Muscle of leg (tissue), 11 donors: Measurements from ENCODE around the gene RBM10. TPM values are rescaled to one million over a fixed set of nuclear protein-coding genes. Genes with fewer than 3 reads are reported as not detected.

Experiments used
- DNase-seq: peaks from one replicate; pipeline ENCODE4 v3.0.0; 2013
- H3K27ac ChIP-seq: one replicate; pipeline ENCODE4 v1.5.1; 2013; ENCODE audit warnings: mild to moderate bottlenecking, low read length, control low read depth
- H3K27me3 ChIP-seq: one replicate; pipeline ENCODE4 v1.6.1; 2013; ENCODE audit warnings: low read length; ENCODE audit not compliant: control insufficient read depth, insufficient read depth
- H3K36me3 ChIP-seq: one replicate; pipeline ENCODE4 v1.6.1; 2013; ENCODE audit warnings: low read length; ENCODE audit not compliant: control insufficient read depth, insufficient read depth
- H3K4me1 ChIP-seq: one replicate; pipeline ENCODE4 v1.6.1; 2013; ENCODE audit warnings: low read length; ENCODE audit not compliant: control insufficient read depth, insufficient read depth
- H3K4me3 ChIP-seq: one replicate; pipeline ENCODE4 v1.5.1; 2013; ENCODE audit warnings: low read length, control low read depth
- H3K9me3 ChIP-seq: replicated peaks from 2 replicates; pipeline ENCODE4 v1.6.1; 2013; ENCODE audit warnings: low read depth, low read length; ENCODE audit not compliant: control insufficient read depth
- WGBS: methylation state at CpG from one replicate; pipeline ENCODE4 v1.1.5; 2013; ENCODE audit warnings: missing lambda C conversion rate; ENCODE audit not compliant: insufficient coverage; 5-methylcytosine and 5-hydroxymethylcytosine counted together
- polyA plus RNA-seq, 8 donors: library from polyadenylated mRNA; unstranded; fragments of 120-200 nt; gene quantifications; one replicate each; pipeline versions ENCODE4 v1.2.1 to v1.2.3, GENCODE V29; 2013; ENCODE audit warnings: inconsistent platforms in 1 of 8, low replicate concordance in 1 of 8; ENCODE audit not compliant: insufficient read length in 8 of 8, insufficient read depth in 1 of 8
- total RNA-seq: library from RNA; stranded (reverse); fragments of 120-200 nt; gene quantifications from one replicate; pipeline ENCODE4 v1.2.4, GENCODE V29; 2013

Gene RBM10
- total and polyA plus RNA-seq, 9 donors, result 29.2 to 48.1 (median 41.1) TPM

DNA sequence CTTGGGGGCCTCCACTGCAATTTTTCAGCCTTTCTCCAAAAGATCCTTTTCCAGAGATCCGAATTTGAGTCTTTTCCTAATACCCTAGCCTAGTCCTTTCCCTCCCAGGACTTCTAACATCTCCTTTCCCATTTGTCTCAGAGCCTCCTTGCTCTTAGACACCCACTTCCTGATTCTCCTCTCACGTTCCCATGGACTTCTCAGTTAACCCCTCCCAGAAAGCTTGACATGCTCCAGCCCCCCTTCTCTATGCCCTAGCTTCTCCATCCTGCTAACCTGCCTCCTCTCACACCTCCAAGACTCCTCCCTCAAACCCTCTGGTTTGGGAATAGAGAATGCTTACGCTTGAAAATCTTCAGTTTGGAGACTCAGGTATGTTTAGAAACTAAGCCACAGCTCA is 51.1 kb downstream of the RBM10 start:
- no peak for DNase-seq
- WGBS, result 38% methylated on average over 2 of the region's 3 CpGs
- H3K27me3 ChIP-seq, result peaks cover 13% of the 10 kb centered on the region
- no peaks in the 10 kb centered on the region for H3K9me3 ChIP-seq
- no peak overlapping the region for H3K4me3 ChIP-seq
- no peak overlapping the region for H3K27ac ChIP-seq
- peaks cover 52% of the 10 kb centered on the region for H3K36me3 ChIP-seq
- peaks cover 50% of the 10 kb centered on the region for H3K4me1 ChIP-seq

DNA sequence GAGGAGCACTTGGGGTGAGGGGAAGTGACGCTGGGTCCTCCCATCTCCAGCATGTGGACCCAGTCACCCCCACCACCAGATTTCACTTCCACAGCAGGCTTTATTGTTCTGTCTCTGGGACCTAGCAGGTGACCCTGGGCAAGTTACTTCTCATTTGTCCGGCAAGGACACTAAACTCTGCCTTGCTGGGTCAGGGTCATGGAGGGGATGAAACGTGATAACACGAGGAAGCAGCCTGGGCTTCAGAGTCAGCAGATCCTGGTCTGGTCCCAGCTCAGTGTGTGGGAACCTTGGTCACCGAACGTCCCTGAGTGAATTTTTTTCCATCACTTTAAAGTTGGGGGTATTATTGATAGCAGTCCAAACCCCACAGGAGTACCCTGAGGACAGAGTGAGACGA is 52.5 kb downstream of the RBM10 start:
- WGBS, result 61% methylated on average over 3 of the region's 7 CpGs
- Histone ChIP-seq H3K4me3 (no peak overlapping the region), H3K36me3 (peaks cover 67% of the 10 kb centered on the region), H3K4me1 (peaks cover 43% of the 10 kb centered on the region), H3K9me3 (no peaks in the 10 kb centered on the region), H3K27me3 (peaks cover 8% of the 10 kb centered on the region), H3K27ac (no peak overlapping the region)
- no peak for DNase-seq

DNA sequence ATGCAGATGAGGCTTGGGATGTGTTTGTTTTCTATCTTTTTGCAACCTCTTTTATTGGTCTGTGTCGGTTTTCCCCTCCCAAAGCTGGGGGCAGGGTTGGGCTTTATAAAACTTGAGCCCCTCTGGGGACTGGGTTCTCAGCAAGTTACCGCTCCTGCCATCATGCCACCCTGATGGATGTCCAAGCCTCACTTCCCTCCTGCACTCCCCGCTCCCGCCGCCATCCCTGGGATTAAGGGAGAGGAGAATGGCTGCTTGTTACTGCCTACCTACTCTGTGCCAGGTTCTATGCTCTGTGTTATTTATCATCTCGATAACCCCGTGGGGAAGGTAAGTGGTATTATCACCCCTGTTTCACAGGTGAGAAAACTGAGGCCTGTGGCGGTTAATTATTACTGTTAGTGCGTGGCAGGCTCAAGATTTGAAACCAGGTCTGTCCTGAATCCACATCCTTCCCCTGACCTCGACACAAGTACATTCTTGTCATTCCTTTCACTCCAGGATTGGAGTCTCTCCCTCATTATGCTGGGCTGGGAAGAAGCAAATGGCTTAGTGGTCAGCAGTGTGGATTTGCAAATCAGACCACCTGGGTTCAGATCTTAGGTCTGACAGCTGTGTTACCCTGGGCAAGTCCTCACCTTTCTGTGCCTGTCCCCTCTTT is 53.1 kb downstream of the RBM10 start:
- 97% methylated on average over 4 of the region's 10 CpGs for WGBS
- DNase-seq, result no peak
- Histone ChIP-seq H3K9me3 (no peaks in the 10 kb centered on the region), H3K4me3 (no peak overlapping the region), H3K4me1 (peaks cover 41% of the 10 kb centered on the region), H3K27ac (no peak overlapping the region), H3K36me3 (peaks cover 73% of the 10 kb centered on the region), H3K27me3 (peaks cover 5% of the 10 kb centered on the region)

- no peak for DNase-seq
These were observed 53.7 kb downstream of the RBM10 start for GRCh38 chrX:47198687-47199080.

GRCh38 chrX:47199286-47199685 is 54.3 kb downstream of the RBM10 start:
- Histone ChIP-seq H3K9me3 (no peaks in the 10 kb centered on the region), H3K36me3 (peaks cover 83% of the 10 kb centered on the region), H3K27me3 (peaks cover 5% of the 10 kb centered on the region), H3K4me3 (no peak overlapping the region), H3K4me1 (peaks cover 38% of the 10 kb centered on the region), H3K27ac (no peak overlapping the region)
- WGBS, result 94% methylated on average over 8 of the region's 10 CpGs
- no peak for DNase-seq

More at GRCh38 chrX:47198687-47199080, 53.7 kb downstream of the RBM10 start:
- Histone ChIP-seq H3K27me3 (peaks cover 5% of the 10 kb centered on the region), H3K36me3 (peaks cover 78% of the 10 kb centered on the region), H3K4me3 (no peak overlapping the region), H3K4me1 (peaks cover 38% of the 10 kb centered on the region), H3K27ac (no peak overlapping the region), H3K9me3 (no peaks in the 10 kb centered on the region)
- WGBS, result 92% methylated on average over 12 of the region's 15 CpGs

DNA sequence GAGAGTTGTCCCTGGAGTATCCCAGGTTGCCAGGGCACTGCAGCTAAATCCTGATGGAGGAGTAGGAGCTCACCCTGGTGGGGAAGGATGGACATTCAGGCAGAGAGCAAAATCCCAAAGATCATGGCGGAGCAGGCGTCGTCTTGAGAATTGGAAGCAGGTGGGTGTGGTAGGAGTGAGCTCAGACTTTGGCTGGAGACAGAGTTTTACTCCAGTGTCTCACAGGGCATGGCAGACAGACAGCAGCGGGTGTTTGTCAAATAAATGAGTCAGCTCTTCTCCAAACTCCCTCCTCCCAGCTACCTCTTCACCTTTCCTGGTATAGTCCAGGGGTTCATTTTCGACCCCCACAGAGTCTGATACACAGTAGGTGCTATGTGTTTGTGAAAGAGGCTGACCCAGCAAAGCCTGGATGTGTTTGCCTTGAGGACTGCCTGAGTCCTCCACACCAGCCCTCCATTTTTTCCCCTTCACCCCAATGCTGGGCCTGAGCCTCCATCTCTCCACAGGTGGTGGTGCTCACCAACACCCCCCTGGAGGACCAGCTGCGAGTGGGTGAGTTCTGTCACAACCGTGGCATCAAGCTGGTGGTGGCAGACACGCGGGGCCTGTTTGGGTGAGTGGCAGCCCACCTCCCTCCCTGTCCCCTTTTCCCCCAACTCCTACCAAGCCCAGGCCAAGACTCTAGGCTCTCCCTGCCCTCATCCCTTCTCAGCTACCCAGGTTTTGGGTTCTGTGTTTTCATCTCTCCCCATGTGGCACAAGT is 55.5 kb downstream of the RBM10 start:
- Histone ChIP-seq H3K9me3 (no peaks in the 10 kb centered on the region), H3K4me3 (no peak overlapping the region), H3K36me3 (peaks cover 91% of the 10 kb centered on the region), H3K27me3 (peaks cover 5% of the 10 kb centered on the region), H3K27ac (peak overlapping the region; percentile 37), H3K4me1 (peaks cover 27% of the 10 kb centered on the region)
- WGBS, result 58% methylated on average over 6 of the region's 9 CpGs
- peak; percentile 72 for DNase-seq

DNA sequence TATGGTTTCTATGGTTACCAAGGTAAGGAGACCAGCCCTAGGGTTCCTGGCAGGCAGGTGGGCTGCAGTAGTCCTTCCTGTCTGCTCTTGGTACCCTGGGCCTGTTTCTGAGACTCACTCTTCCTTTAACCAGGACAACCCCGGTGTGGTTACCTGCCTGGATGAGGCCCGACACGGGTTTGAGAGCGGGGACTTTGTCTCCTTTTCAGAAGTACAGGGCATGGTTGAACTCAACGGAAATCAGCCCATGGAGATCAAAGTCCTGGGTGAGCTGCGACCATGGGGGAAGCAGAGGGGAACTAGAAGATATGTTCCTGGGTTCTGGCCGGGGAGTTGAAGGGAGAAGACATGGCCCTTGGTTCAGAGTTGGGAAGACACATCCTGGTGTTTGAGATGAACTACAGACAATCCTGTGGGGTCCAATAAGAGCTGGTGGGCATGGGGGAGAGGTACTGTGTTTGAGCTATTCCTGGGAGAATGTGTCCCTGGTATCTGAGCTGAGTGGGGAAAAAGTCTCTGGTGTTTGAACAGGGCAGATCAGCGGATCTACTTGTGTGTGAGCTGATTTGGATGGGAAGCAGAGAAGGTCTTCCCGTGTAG is 56.4 kb downstream of the RBM10 start:
- peaks cover 8% of the 10 kb centered on the region for H3K27me3 ChIP-seq
- no peaks in the 10 kb centered on the region for H3K9me3 ChIP-seq
- H3K4me1 ChIP-seq, result peaks cover 18% of the 10 kb centered on the region
- H3K36me3 ChIP-seq, result peaks cover 89% of the 10 kb centered on the region
- 87% methylated on average over 7 of the region's 9 CpGs for WGBS
- H3K4me3 ChIP-seq, result no peak overlapping the region
- no peak for DNase-seq
- no peak overlapping the region for H3K27ac ChIP-seq

DNA sequence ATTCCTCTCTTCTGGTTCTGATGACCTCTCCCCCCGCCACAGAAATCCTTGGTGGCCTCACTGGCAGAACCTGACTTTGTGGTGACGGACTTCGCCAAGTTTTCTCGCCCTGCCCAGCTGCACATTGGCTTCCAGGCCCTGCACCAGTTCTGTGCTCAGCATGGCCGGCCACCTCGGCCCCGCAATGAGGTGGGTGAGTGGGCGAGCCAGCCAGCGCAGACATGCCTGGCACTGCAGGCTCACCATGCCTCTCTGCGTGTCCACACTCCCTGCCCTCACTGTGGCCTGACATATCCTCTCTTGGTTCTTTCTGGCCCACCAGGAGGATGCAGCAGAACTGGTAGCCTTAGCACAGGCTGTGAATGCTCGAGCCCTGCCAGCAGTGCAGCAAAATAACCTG is 57.3 kb downstream of the RBM10 start:
- Histone ChIP-seq H3K27ac (no peak overlapping the region), H3K36me3 (peaks cover 90% of the 10 kb centered on the region)
- WGBS, result 96% methylated on average over 10 of the region's 11 CpGs

DNA sequence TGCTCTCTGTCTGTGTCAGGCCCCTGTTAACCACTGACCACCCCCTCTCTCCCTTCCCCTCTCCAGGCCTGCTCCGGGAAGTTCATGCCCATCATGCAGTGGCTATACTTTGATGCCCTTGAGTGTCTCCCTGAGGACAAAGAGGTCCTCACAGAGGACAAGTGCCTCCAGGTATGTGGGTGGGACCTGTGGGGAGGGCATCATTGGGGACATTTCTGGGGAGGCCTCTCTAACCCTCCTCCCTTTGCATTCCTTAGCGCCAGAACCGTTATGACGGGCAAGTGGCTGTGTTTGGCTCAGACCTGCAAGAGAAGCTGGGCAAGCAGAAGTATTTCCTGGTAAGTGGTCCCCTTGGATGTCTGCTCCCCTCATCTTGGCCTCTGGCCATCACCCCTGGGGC is 57.9 kb downstream of the RBM10 start:
- no peak for DNase-seq
- Histone ChIP-seq H3K27ac (no peak overlapping the region), H3K4me3 (no peak overlapping the region), H3K9me3 (no peaks in the 10 kb centered on the region), H3K27me3 (peaks cover 8% of the 10 kb centered on the region), H3K36me3 (peaks cover 89% of the 10 kb centered on the region), H3K4me1 (peaks cover 5% of the 10 kb centered on the region)
- WGBS, result 77% methylated on average over 2 of the region's 4 CpGs

More for the DNA sequence above, 57.3 kb downstream of the RBM10 start:
- no peak for DNase-seq
- peaks cover 9% of the 10 kb centered on the region for H3K4me1 ChIP-seq
- no peak overlapping the region for H3K4me3 ChIP-seq
- H3K9me3 ChIP-seq, result no peaks in the 10 kb centered on the region
- H3K27me3 ChIP-seq, result peaks cover 8% of the 10 kb centered on the region

DNA sequence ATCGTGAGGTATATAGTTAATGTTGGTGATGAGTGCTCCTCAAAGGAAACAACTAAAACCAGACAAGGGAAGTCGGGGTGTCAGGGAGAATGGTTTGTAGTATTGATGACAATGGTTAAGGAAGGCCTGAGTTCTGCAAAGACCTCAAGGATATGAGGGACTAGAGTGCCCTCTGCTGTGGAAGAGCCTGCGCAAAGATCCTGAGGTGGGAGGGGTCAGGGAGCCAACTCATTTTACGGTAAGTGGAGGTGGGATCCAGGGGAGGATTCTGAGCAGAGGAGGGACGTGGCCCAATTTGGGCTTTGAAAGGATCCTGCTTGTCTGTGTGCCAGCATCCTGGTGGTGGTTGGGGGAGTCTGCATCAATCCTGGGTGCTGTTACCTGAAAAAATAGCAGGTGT is 59.9 kb downstream of the RBM10 start:
- H3K9me3 ChIP-seq, result no peaks in the 10 kb centered on the region
- H3K36me3 ChIP-seq, result peaks cover 89% of the 10 kb centered on the region
- peaks cover 4% of the 10 kb centered on the region for H3K4me1 ChIP-seq
- H3K27me3 ChIP-seq, result peaks cover 15% of the 10 kb centered on the region
- 78% methylated on average over 5 of the region's 5 CpGs for WGBS
- no peak overlapping the region for H3K4me3 ChIP-seq
- no peak for DNase-seq
- H3K27ac ChIP-seq, result no peak overlapping the region
